Mesenchymal stem cell (in vitro differentiated cells and primary cell): ENCODE measurements around the gene COQ4.

Source experiments
- DNase-seq: peaks from one replicate; pipeline ENCODE4 v3.0.0-alpha.2; 2013
- H2AFZ ChIP-seq: one replicate; pipeline ENCODE4 v1.6.1; 2013; ENCODE audit warnings: low read depth, mild to moderate bottlenecking, control low read depth, inconsistent platforms, low read length, moderate library complexity
- H2AK5ac ChIP-seq: 2 replicates; pipeline ENCODE4 v1.6.1; 2013; ENCODE audit warnings: low read length, moderate library complexity, mild to moderate bottlenecking, inconsistent platforms; ENCODE audit not compliant: severe bottlenecking
- H2BK120ac ChIP-seq: one replicate; pipeline ENCODE4 v1.6.1; 2013; ENCODE audit warnings: low read depth, mild to moderate bottlenecking, inconsistent platforms, low read length, moderate library complexity
- H2BK12ac ChIP-seq, 2 experiments: one replicate each; pipeline ENCODE4 v1.6.1; 2013; ENCODE audit warnings: inconsistent platforms in 2 of 2, low read length in 2 of 2, mild to moderate bottlenecking in 2 of 2, moderate library complexity in 2 of 2, control low read depth in 1 of 2
- H2BK15ac ChIP-seq: one replicate; pipeline ENCODE4 v1.6.1; 2013; ENCODE audit warnings: mild to moderate bottlenecking, low read depth, inconsistent platforms; ENCODE audit not compliant: poor library complexity, severe bottlenecking
- H2BK5ac ChIP-seq: 2 replicates; pipeline ENCODE4 v1.6.1; 2013; ENCODE audit warnings: low read depth, mild to moderate bottlenecking, low read length, control low read depth, inconsistent platforms; ENCODE audit not compliant: poor library complexity, severe bottlenecking
- H3K14ac ChIP-seq, 2 experiments: one replicate each; pipeline ENCODE4 v1.6.1; 2013; ENCODE audit warnings: inconsistent platforms in 2 of 2, low read length in 2 of 2, control low read depth in 1 of 2, mild to moderate bottlenecking in 1 of 2, moderate library complexity in 1 of 2
- H3K18ac ChIP-seq, 2 experiments: one replicate each; pipeline ENCODE4 v1.6.1; 2013; ENCODE audit warnings: inconsistent platforms in 2 of 2, low read length in 2 of 2, control low read depth in 1 of 2, low read depth in 1 of 2, mild to moderate bottlenecking in 1 of 2
- H3K23ac ChIP-seq, 2 experiments: one replicate each; pipeline ENCODE4 v1.6.1; 2013; ENCODE audit warnings: inconsistent platforms in 2 of 2, low read length in 2 of 2, mild to moderate bottlenecking in 2 of 2, moderate library complexity in 2 of 2, control low read depth in 1 of 2
- H3K27ac ChIP-seq: 2 replicates; pipeline ENCODE4 v1.5.1; 2013; ENCODE audit warnings: mild to moderate bottlenecking, moderate library complexity, low read length, control low read depth, inconsistent platforms; ENCODE audit not compliant: poor library complexity, severe bottlenecking
- H3K27me3 ChIP-seq, 2 experiments: 2 replicates each; pipeline versions ENCODE4 v1.6.1 to v1.7.0; 2013; ENCODE audit warnings: low read length in 2 of 2, mild to moderate bottlenecking in 2 of 2, moderate library complexity in 2 of 2, control low read depth in 1 of 2, inconsistent platforms in 1 of 2; ENCODE audit not compliant: control insufficient read depth in 1 of 2, insufficient read depth in 1 of 2
- H3K36me3 ChIP-seq, 2 experiments: 2 replicates each; pipeline versions ENCODE4 v1.6.1 to v1.7.0; 2013; ENCODE audit warnings: low read length in 2 of 2, control low read depth in 1 of 2, inconsistent platforms in 1 of 2, low read depth in 1 of 2, mild to moderate bottlenecking in 1 of 2; ENCODE audit not compliant: insufficient read depth in 2 of 2, control insufficient read depth in 1 of 2
- H3K4ac ChIP-seq, 2 experiments: one replicate each; pipeline ENCODE4 v1.6.1; 2013; ENCODE audit warnings: inconsistent platforms in 2 of 2, low read length in 2 of 2, mild to moderate bottlenecking in 2 of 2, moderate library complexity in 2 of 2, control low read depth in 1 of 2, low read depth in 1 of 2
- H3K4me1 ChIP-seq: 2 replicates; pipeline ENCODE4 v1.6.1; 2013; ENCODE audit warnings: low read depth, low read length, control low read depth; ENCODE audit not compliant: control insufficient read depth, insufficient read depth
- H3K4me2 ChIP-seq: 2 replicates; pipeline ENCODE4 v1.6.1; 2013; ENCODE audit warnings: low read length, mild to moderate bottlenecking, inconsistent platforms; ENCODE audit not compliant: poor library complexity, severe bottlenecking
- H3K4me3 ChIP-seq, 2 experiments: 2 replicates each; pipeline versions ENCODE4 v1.5.1 to v1.7.0; 2013; ENCODE audit warnings: low read length in 2 of 2, mild to moderate bottlenecking in 2 of 2, control low read depth in 1 of 2, low read depth in 1 of 2; ENCODE audit not compliant: insufficient read depth in 1 of 2
- H3K79me1 ChIP-seq: replicated peaks from 2 replicates; pipeline ENCODE4 v1.6.1; 2013; ENCODE audit warnings: mild to moderate bottlenecking, control low read depth, low read length, inconsistent platforms; ENCODE audit not compliant: poor library complexity, severe bottlenecking
- H3K9ac ChIP-seq: 2 replicates; pipeline ENCODE4 v1.7.0; 2013; ENCODE audit warnings: mild to moderate bottlenecking, low read length, moderate library complexity
- H3K9me3 ChIP-seq: 2 replicates; pipeline ENCODE4 v1.7.0; 2013; ENCODE audit warnings: mild to moderate bottlenecking, low read length; ENCODE audit not compliant: control insufficient read depth
- H4K8ac ChIP-seq: one replicate; pipeline ENCODE4 v1.6.1; 2013; ENCODE audit warnings: inconsistent platforms, mild to moderate bottlenecking, low read length, moderate library complexity
- H4K91ac ChIP-seq: one replicate; pipeline ENCODE4 v1.6.1; 2013; ENCODE audit warnings: mild to moderate bottlenecking, low read length, inconsistent platforms
- WGBS: methylation state at CpG from one replicate; pipeline ENCODE4 v1.1.7; 2013; ENCODE audit warnings: mixed read lengths; 5-methylcytosine and 5-hydroxymethylcytosine counted together

COQ4 gene

DNA sequence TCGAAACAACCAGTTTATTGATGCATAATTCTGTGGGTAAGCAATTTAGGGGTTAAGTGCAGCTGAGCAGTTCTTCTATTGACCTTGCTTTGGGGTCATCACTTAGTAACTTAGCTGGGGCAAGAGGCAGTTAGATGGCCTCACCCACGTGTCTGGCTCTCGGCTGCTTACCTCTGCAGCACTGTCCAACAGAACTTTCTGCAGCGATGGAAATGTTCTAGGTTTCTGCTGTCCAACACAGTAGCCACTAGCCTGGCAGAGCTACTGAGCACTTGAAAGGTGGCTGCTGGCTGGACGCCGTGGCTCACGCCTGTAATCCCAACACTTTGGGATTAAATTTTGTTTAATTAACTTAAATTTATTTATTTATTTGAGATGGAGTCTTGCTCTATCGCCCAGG lies 35.5 kb downstream of the COQ4 start:
- Histone ChIP-seq H3K18ac (no peak overlapping the region), H3K4me2 (no peak overlapping the region), H2BK12ac (no peak overlapping the region), H3K27me3 (no peaks in the 10 kb centered on the region), H3K9ac (no peak overlapping the region), H3K23ac (no peak overlapping the region), H3K27ac (no peak overlapping the region), H4K8ac (no peak overlapping the region), H2BK120ac (no peak overlapping the region), H3K79me1 (no peaks in the 10 kb centered on the region), H4K91ac (no peak overlapping the region), H3K14ac (no peak overlapping the region), H3K36me3 (peaks cover 32 to 50% of the 10 kb centered on the region in 2 experiments), H2AK5ac (no peak overlapping the region), H3K4ac (no peak overlapping the region), H2BK5ac (no peak overlapping the region), H3K4me3 (no peak overlapping the region), H2AFZ (no peak overlapping the region), H2BK15ac (no peak overlapping the region), H3K9me3 (no peaks in the 10 kb centered on the region), H3K4me1 (peaks cover 8% of the 10 kb centered on the region)
- 80% methylated on average over 5 of the region's 8 CpGs for WGBS
- no peak for DNase-seq

DNA sequence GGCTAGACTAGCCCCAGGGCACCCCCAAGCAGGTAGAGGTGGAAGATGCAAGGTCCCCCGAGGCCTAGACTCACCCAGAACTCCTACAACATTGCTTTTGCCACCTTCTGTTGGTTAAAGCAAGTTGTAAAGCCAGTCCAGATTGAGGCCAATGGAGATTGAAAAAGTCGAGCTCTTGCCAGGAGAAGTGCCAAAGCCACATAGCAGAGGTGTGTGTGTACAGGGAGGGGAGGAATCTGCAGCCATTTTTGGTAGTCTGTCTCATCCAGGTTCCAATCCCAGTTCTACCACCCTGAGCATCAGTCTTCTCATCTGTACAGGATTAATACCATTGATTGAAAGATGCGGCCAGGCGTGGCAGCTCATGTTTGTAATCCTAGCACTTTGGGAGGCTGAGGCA lies 36.2 kb downstream of the COQ4 start:
- Histone ChIP-seq H4K91ac (no peak overlapping the region), H2AK5ac (no peak overlapping the region), H2BK12ac (no peak overlapping the region), H2AFZ (no peak overlapping the region), H2BK5ac (no peak overlapping the region), H2BK15ac (no peak overlapping the region), H3K4me1 (peaks cover 8% of the 10 kb centered on the region), H3K4me3 (no peak overlapping the region), H3K27ac (no peak overlapping the region), H3K4ac (no peak overlapping the region), H3K18ac (no peak overlapping the region), H3K79me1 (no peaks in the 10 kb centered on the region), H3K36me3 (peaks cover 28 to 46% of the 10 kb centered on the region in 2 experiments), H3K27me3 (no peaks in the 10 kb centered on the region), H3K4me2 (no peak overlapping the region), H3K9ac (no peak overlapping the region), H3K23ac (no peak overlapping the region), H3K9me3 (no peaks in the 10 kb centered on the region), H4K8ac (no peak overlapping the region), H3K14ac (no peak overlapping the region), H2BK120ac (no peak overlapping the region)
- WGBS: 91% methylated on average over 4 of the region's 4 CpGs
- no peak for DNase-seq

DNA sequence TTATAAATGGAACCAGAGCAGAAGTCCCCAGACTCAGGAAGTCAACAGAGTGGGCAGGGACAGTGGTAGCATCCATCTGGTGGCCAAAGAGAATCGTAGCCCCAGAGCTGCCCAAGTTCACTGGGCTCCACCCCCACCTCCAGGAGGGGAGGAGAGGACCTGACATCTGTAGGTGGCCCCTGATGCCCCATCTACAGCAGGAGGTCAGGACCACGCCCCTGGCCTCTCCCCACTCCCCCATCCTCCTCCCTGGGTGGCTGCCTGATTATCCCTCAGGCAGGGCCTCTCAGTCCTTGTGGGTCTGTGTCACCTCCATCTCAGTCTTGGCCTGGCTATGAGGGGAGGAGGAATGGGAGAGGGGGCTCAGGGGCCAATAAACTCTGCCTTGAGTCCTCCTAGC lies 38.2 kb downstream of the COQ4 start:
- 67% methylated on average over 1 of the region's 2 CpGs for WGBS

DNA sequence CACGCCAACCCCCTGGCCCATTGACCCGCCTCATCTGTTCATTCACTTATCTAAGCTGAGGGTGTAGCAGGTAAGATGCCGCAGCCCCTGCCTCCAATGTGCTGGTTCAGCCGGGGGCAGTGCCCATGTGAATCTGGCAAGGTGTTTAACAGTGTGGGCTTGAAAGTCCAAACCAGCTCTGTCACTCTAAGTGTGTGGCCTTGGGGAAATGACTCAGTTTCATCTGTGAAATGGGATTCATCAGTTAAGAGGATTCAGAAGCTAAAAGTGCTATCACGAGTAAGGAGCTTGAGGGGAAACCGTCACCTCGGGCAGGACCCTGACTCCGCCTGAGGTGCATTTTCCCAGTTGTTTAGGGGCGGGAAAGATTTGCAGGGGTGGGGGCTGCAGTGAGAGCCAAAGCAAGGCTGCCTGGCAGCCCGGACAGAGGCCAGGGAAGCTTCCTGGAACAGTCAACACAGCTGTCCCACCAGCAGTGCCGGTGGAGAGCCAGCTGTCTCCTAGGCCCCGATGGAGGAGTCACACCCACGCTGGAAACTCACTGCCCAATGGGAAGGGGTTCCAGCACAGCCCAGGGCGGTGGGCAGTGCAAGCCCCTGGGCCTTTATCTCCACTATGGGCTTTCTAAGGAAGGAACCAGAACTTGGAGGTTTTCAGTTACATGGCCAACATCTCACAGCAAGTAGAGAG lies 38.8 kb downstream of the COQ4 start:
- Histone ChIP-seq H2AK5ac (no peak overlapping the region), H3K36me3 (peaks cover 6 to 22% of the 10 kb centered on the region in 2 experiments), H3K27me3 (no peaks in the 10 kb centered on the region), H3K14ac (no peak overlapping the region), H3K4ac (peak overlapping the region; percentile 29 to 78), H3K79me1 (no peaks in the 10 kb centered on the region), H2AFZ (peak overlapping the region; percentile 79), H3K4me1 (peaks cover 17% of the 10 kb centered on the region), H2BK5ac (no peak overlapping the region), H2BK120ac (peak overlapping the region; percentile 75), H4K8ac (peak overlapping the region; percentile 94), H4K91ac (peak overlapping the region; percentile 66), H3K27ac (peak overlapping the region; percentile 50), H3K9ac (peak overlapping the region; percentile 62), H3K18ac (peak overlapping the region; percentile 61 to 75), H3K23ac (no peak overlapping the region), H3K4me2 (peak overlapping the region; percentile 65), H3K4me3 (peak overlapping the region in 1 of 2 experiments; percentile 68), H2BK15ac (peak overlapping the region; percentile 13), H3K9me3 (no peaks in the 10 kb centered on the region), H2BK12ac (no peak overlapping the region)
- no peak for DNase-seq
- 63% methylated on average over 13 of the region's 14 CpGs for WGBS

More for the DNA sequence above, 38.2 kb downstream of the COQ4 start:
- no peak for DNase-seq
- Histone ChIP-seq H3K79me1 (no peaks in the 10 kb centered on the region), H3K27me3 (no peaks in the 10 kb centered on the region), H3K4me1 (peaks cover 17% of the 10 kb centered on the region), H3K18ac (no peak overlapping the region), H3K4me3 (no peak overlapping the region), H2AFZ (no peak overlapping the region), H4K8ac (no peak overlapping the region), H2BK15ac (no peak overlapping the region), H3K9ac (peak overlapping the region; percentile 62), H3K4ac (no peak overlapping the region), H3K9me3 (no peaks in the 10 kb centered on the region), H3K23ac (no peak overlapping the region), H2BK120ac (no peak overlapping the region), H4K91ac (no peak overlapping the region), H3K14ac (no peak overlapping the region), H3K4me2 (no peak overlapping the region), H3K27ac (no peak overlapping the region), H2BK5ac (no peak overlapping the region), H3K36me3 (peaks cover 11 to 29% of the 10 kb centered on the region in 2 experiments), H2BK12ac (no peak overlapping the region), H2AK5ac (no peak overlapping the region)
